HepG2 (cell line): ENCODE data around the gene RPL19. TPM values are rescaled to one million over a fixed set of nuclear protein-coding genes. Genes with fewer than 3 reads are reported as not detected.

Source experiments
- CENPT ChIP-seq: sonication (generic); formaldehyde crosslinking; IDR thresholded peaks from 2 replicates; pipeline ENCODE4 v1.8.0; 2022; ENCODE audit warnings: low read depth, mild to moderate bottlenecking, moderate library complexity, missing genetic modification reagents
- CTCF ChIP-seq: sonication (generic); formaldehyde crosslinking; IDR thresholded peaks from 2 replicates; pipeline ENCODE4 v1.5.0; 2020; ENCODE audit warnings: mild to moderate bottlenecking, missing genetic modification reagents, moderate library complexity
- FOXC1 ChIP-seq: sonication (generic); formaldehyde crosslinking; IDR thresholded peaks from 2 replicates; pipeline ENCODE4 v1.8.0; 2022; ENCODE audit warnings: mild to moderate bottlenecking, missing genetic modification reagents, borderline replicate concordance
- HOXD1 ChIP-seq: sonication (generic); formaldehyde crosslinking; IDR thresholded peaks from 2 replicates; pipeline ENCODE4 v1.5.0; 2020; ENCODE audit warnings: missing genetic modification reagents
- IRF2 ChIP-seq: IDR thresholded peaks from 2 replicates; pipeline ENCODE4 v1.6.1; 2018; ENCODE audit warnings: missing genetic modification reagents, missing compliant biosample characterization
- KAT8 ChIP-seq: IDR thresholded peaks from 2 replicates; pipeline ENCODE4 v1.6.1; 2016; ENCODE audit warnings: missing genetic modification reagents, missing compliant biosample characterization
- LCORL ChIP-seq, 2 experiments: fragments of 450-650 bp in 1 of 2; sonication (generic) in 1 of 2; formaldehyde crosslinking in 1 of 2; IDR thresholded peaks; 2 replicates each; pipeline versions ENCODE4 v1.5.0 to v1.6.1; 2017 to 2020; ENCODE audit warnings: antibody characterized with exemption in 1 of 2, missing genetic modification reagents in 1 of 2
- MLXIP ChIP-seq: sonication (generic); formaldehyde crosslinking; IDR thresholded peaks from 2 replicates; pipeline ENCODE4 v1.9.0; 2021; ENCODE audit warnings: missing genetic modification reagents, borderline replicate concordance
- REPIN1 ChIP-seq: sonication (generic); formaldehyde crosslinking; IDR thresholded peaks from 2 replicates; pipeline ENCODE4 v1.8.0; 2022; ENCODE audit warnings: missing genetic modification reagents, low read depth, mild to moderate bottlenecking, borderline replicate concordance
- RXRA ChIP-seq: sonication (generic); formaldehyde crosslinking; IDR thresholded peaks from 2 replicates; pipeline ENCODE4 v1.5.1; 2020; ENCODE audit warnings: missing genetic modification reagents
- ZNF121 ChIP-seq: sonication (generic); formaldehyde crosslinking; IDR thresholded peaks from 2 replicates; pipeline ENCODE4 v1.5.0; 2020; ENCODE audit warnings: mild to moderate bottlenecking, missing genetic modification reagents
- ZNF205 ChIP-seq: IDR thresholded peaks from 2 replicates; pipeline ENCODE4 v1.6.1; 2018; ENCODE audit warnings: missing biosample characterization, missing genetic modification reagents
- ZNF468 ChIP-seq: sonication (generic); formaldehyde crosslinking; IDR thresholded peaks from 2 replicates; pipeline ENCODE4 v1.8.0; 2022; ENCODE audit warnings: mild to moderate bottlenecking, moderate library complexity, missing genetic modification reagents
- ZNF569 ChIP-seq: sonication (generic); formaldehyde crosslinking; IDR thresholded peaks from 2 replicates; pipeline ENCODE4 v1.5.0; 2020; ENCODE audit warnings: mild to moderate bottlenecking, missing genetic modification reagents, moderate library complexity, borderline replicate concordance
- ZNF639 ChIP-seq: conservative IDR thresholded peaks from 2 replicates; pipeline ENCODE4 v1.6.1; 2018; ENCODE audit warnings: missing genetic modification reagents
- ZNF644 ChIP-seq: IDR thresholded peaks from 2 replicates; pipeline ENCODE4 v1.6.1; 2016; ENCODE audit warnings: low read depth
- ZNF670 ChIP-seq: sonication (generic); formaldehyde crosslinking; IDR thresholded peaks from 2 replicates; pipeline ENCODE4 v1.8.0; 2022; ENCODE audit warnings: mild to moderate bottlenecking, missing genetic modification reagents, borderline replicate concordance
- ZNF737 ChIP-seq: sonication (generic); formaldehyde crosslinking; IDR thresholded peaks from 2 replicates; pipeline ENCODE4 v1.5.0; 2020; ENCODE audit warnings: missing genetic modification reagents, mild to moderate bottlenecking, borderline replicate concordance
- ZNF766 ChIP-seq: sonication (generic); formaldehyde crosslinking; IDR thresholded peaks from 2 replicates; pipeline ENCODE4 v1.5.0; 2020; ENCODE audit warnings: missing genetic modification reagents, borderline replicate concordance
- polyA plus RNA-seq, 8 experiments: library from polyadenylated mRNA; depleted of rRNA in 3 of 8; stranded (reverse) in 7 of 8; unstranded in 1 of 8; fragments of >200 nt; fragmentation: Illumina TruSeq in 4 of 8; extraction: Trizol in 4 of 8; gene quantifications; 2 replicates each; pipeline versions ENCODE4 v1.2.1 to v1.2.3, GENCODE V29; 2011 to 2016; ENCODE audit warnings: low read depth in 4 of 8, missing spikeins in 1 of 8, mixed read lengths in 1 of 8; ENCODE audit not compliant: insufficient read depth in 1 of 8
- total RNA-seq, 5 experiments: library from RNA; depleted of rRNA; stranded (reverse); fragments of >200 nt; fragmentation: Illumina TruSeq; extraction: Trizol; gene quantifications; 2 replicates each; pipeline ENCODE4 v1.2.3, GENCODE V29; 2016; ENCODE audit warnings: low read depth in 1 of 5
- TF ChIP-seq, protein P1 (sequence below): IDR thresholded peaks from 2 replicates; pipeline ENCODE4 v1.6.1; 2012; ENCODE audit warnings: low read length, improper control_type of control experiment

Gene RPL19
- total and polyA plus RNA-seq, 2 of the 13 experiments (the other 11 are each of a cell fraction or from before 2014, with no cell fraction given) = 2,522 to 2,768 TPM

- TF ChIP-seq ZNF205 (CRISPR knock-in tag) (peak; percentile 74; the same call in 1 of the 2 replicates), RXRA (CRISPR knock-in tag) (peak; percentile 38; the same call in 1 of the 2 replicates), ZNF639 (CRISPR knock-in tag) (no peak; the same call in 1 of the 2 replicates), LCORL (IDR thresholded peaks at IDR 0.05) (no peak), LCORL (CRISPR knock-in tag; IDR thresholded peaks at IDR 0.05) (no peak), FOXC1 (no peak), ZNF766 (CRISPR knock-in tag) (peak; percentile 44; the same call in 1 of the 2 replicates), CTCF (CRISPR knock-in tag) (no peak; the same call in 1 of the 2 replicates), MLXIP (CRISPR knock-in tag) (no peak), ZNF737 (CRISPR knock-in tag) (no peak), ZNF468 (no peak), KAT8 (CRISPR knock-in tag) (peak; percentile 36; the same call in 1 of the 2 replicates), HOXD1 (CRISPR knock-in tag) (no peak), ZNF670 (peak; percentile 88; the same call in 1 of the 2 replicates), REPIN1 (no peak), IRF2 (CRISPR knock-in tag) (no peak), ZNF569 (no peak), ZNF644 (CRISPR knock-in tag) (no peak), ZNF121 (CRISPR knock-in tag) (no peak; the same call in 1 of the 2 replicates), CENPT (no peak)
- TF ChIP-seq, protein P1, sequence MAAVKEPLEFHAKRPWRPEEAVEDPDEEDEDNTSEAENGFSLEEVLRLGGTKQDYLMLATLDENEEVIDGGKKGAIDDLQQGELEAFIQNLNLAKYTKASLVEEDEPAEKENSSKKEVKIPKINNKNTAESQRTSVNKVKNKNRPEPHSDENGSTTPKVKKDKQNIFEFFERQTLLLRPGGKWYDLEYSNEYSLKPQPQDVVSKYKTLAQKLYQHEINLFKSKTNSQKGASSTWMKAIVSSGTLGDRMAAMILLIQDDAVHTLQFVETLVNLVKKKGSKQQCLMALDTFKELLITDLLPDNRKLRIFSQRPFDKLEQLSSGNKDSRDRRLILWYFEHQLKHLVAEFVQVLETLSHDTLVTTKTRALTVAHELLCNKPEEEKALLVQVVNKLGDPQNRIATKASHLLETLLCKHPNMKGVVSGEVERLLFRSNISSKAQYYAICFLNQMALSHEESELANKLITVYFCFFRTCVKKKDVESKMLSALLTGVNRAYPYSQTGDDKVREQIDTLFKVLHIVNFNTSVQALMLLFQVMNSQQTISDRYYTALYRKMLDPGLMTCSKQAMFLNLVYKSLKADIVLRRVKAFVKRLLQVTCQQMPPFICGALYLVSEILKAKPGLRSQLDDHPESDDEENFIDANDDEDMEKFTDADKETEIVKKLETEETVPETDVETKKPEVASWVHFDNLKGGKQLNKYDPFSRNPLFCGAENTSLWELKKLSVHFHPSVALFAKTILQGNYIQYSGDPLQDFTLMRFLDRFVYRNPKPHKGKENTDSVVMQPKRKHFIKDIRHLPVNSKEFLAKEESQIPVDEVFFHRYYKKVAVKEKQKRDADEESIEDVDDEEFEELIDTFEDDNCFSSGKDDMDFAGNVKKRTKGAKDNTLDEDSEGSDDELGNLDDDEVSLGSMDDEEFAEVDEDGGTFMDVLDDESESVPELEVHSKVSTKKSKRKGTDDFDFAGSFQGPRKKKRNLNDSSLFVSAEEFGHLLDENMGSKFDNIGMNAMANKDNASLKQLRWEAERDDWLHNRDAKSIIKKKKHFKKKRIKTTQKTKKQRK = no peak
These were observed 46.5 kb upstream of the RPL19 start (continued) for GRCh38 chr17:39153599-39154051.
